IMR-90 (cell line): ENCODE results near the gene CD209. TPM values are rescaled to one million over a fixed set of nuclear protein-coding genes. Genes with fewer than 3 reads are reported as not detected.

Experiments
- ATAC-seq: fragments of 200-7000 bp; cut with Tn5 transposase; 2 replicates; pipeline ENCODE4 v1.9.1; 2020; ENCODE audit warnings: low read depth, mild to moderate bottlenecking, moderate library complexity
- BruUV-seq: library from RNA; stranded (reverse); fragments of 400-500 nt; replicated peaks from 2 replicates; lab custom pipeline; 2021; lab: Mats Ljungman, UMichigan
- CTCF ChIA-PET: fragments of 300-600 bp; formaldehyde crosslinking; extraction: SDS; loops from one replicate; lab custom pipeline; 2021; ENCODE audit warnings: antibody characterized with exemption; lab: Yijun Ruan, JAX
- POLR2A ChIA-PET: fragments of 300-600 bp; sonication (Branson Sonifier 250); formaldehyde crosslinking; loops from one replicate; lab custom pipeline; 2022; ENCODE audit warnings: antibody characterized with exemption; ENCODE audit not compliant: unreplicated experiment; lab: Charles Lee
- DNase-seq: peaks from one replicate; pipeline ENCODE4 v3.0.0; 2013
- H2AFZ ChIP-seq: replicated peaks from 2 replicates; pipeline ENCODE3; 2013; ENCODE audit warnings: low read length, mild to moderate bottlenecking; ENCODE audit not compliant: poor library complexity
- H2AK5ac ChIP-seq: 2 replicates; pipeline ENCODE4 v1.6.1; 2013; ENCODE audit warnings: low read depth, low read length, inconsistent platforms
- H2AK9ac ChIP-seq: replicated peaks from 2 replicates; pipeline ENCODE3; 2013; ENCODE audit warnings: mild to moderate bottlenecking, low read depth, low read length, moderate library complexity; ENCODE audit not compliant: poor library complexity
- H2BK120ac ChIP-seq: 2 replicates; pipeline ENCODE4 v1.6.1; 2013; ENCODE audit warnings: low read depth, low read length, inconsistent platforms
- H2BK15ac ChIP-seq: 3 replicates; pipeline ENCODE4 v1.6.1; 2013; ENCODE audit warnings: low read depth, low read length, inconsistent platforms
- H2BK20ac ChIP-seq: 2 replicates; pipeline ENCODE4 v1.6.1; 2013; ENCODE audit warnings: low read depth, mild to moderate bottlenecking, inconsistent platforms, low read length, moderate library complexity
- H2BK5ac ChIP-seq: 2 replicates; pipeline ENCODE4 v1.6.1; 2013; ENCODE audit warnings: mild to moderate bottlenecking, low read depth, low read length, inconsistent platforms; ENCODE audit not compliant: poor library complexity, severe bottlenecking
- H3K14ac ChIP-seq: replicated peaks from 2 replicates; pipeline ENCODE4 v1.6.1; 2013; ENCODE audit warnings: low read depth, low read length, inconsistent platforms
- H3K18ac ChIP-seq: 2 replicates; pipeline ENCODE4 v1.6.1; 2013; ENCODE audit warnings: low read depth, low read length, control low read depth
- H3K23ac ChIP-seq: 2 replicates; pipeline ENCODE4 v1.6.1; 2013; ENCODE audit warnings: low read depth, low read length, inconsistent platforms
- H3K27ac ChIP-seq: 2 replicates; pipeline ENCODE4 v1.5.1; 2013; ENCODE audit warnings: mild to moderate bottlenecking, control low read depth, low read length; ENCODE audit not compliant: insufficient read depth
- H3K27me3 ChIP-seq: 2 replicates; pipeline ENCODE4 v1.6.1; 2013; ENCODE audit warnings: low read length; ENCODE audit not compliant: control insufficient read depth, insufficient read depth
- H3K36me3 ChIP-seq: 2 replicates; pipeline ENCODE4 v1.6.1; 2013; ENCODE audit warnings: low read length, mixed read lengths; ENCODE audit not compliant: control insufficient read depth, insufficient read depth
- H3K4ac ChIP-seq: 2 replicates; pipeline ENCODE4 v1.6.1; 2013; ENCODE audit warnings: low read depth, low read length, inconsistent platforms
- H3K4me1 ChIP-seq: 2 replicates; pipeline ENCODE4 v1.6.1; 2013; ENCODE audit warnings: low read length, mixed read lengths; ENCODE audit not compliant: control insufficient read depth, insufficient read depth
- H3K4me2 ChIP-seq: 2 replicates; pipeline ENCODE4 v1.6.1; 2013; ENCODE audit warnings: low read depth, mild to moderate bottlenecking, control low read depth, low read length, moderate library complexity
- H3K4me3 ChIP-seq: 2 replicates; pipeline ENCODE4 v1.5.1; 2013; ENCODE audit warnings: low read depth, mild to moderate bottlenecking, control low read depth, low read length, moderate library complexity; ENCODE audit not compliant: insufficient read depth
- H3K56ac ChIP-seq: 2 replicates; pipeline ENCODE4 v1.6.1; 2013; ENCODE audit warnings: low read length, inconsistent platforms; ENCODE audit not compliant: insufficient read depth; ENCODE audit errors: extremely low read depth
- H3K79me1 ChIP-seq, 2 experiments: 2 replicates each; pipeline ENCODE4 v1.6.1; 2013; ENCODE audit warnings: low read length in 2 of 2, inconsistent platforms in 1 of 2, low read depth in 1 of 2
- H3K9ac ChIP-seq: 2 replicates; pipeline ENCODE4 v1.6.1; 2013; ENCODE audit warnings: low read depth, low read length, control low read depth
- H3K9me1 ChIP-seq: 2 replicates; pipeline ENCODE4 v1.6.1; 2013; ENCODE audit warnings: low read length, inconsistent platforms; ENCODE audit not compliant: insufficient read depth
- H3K9me3 ChIP-seq: 2 replicates; pipeline ENCODE4 v1.6.1; 2013; ENCODE audit warnings: low read length; ENCODE audit not compliant: control insufficient read depth, insufficient read depth
- H4K20me1 ChIP-seq: 2 replicates; pipeline ENCODE4 v1.6.1; 2013; ENCODE audit warnings: low read length, inconsistent platforms; ENCODE audit not compliant: insufficient read depth
- H4K5ac ChIP-seq: 2 replicates; pipeline ENCODE4 v1.6.1; 2013; ENCODE audit warnings: mild to moderate bottlenecking, low read depth, low read length, control low read depth
- H4K8ac ChIP-seq, 2 experiments: 2 replicates each; pipeline ENCODE4 v1.6.1; 2013; ENCODE audit warnings: low read depth in 2 of 2, low read length in 2 of 2, control low read depth in 1 of 2, inconsistent platforms in 1 of 2
- H4K91ac ChIP-seq: 2 replicates; pipeline ENCODE4 v1.6.1; 2013; ENCODE audit warnings: low read depth, low read length, inconsistent platforms; ENCODE audit not compliant: insufficient read depth
- CEBPB ChIP-seq: IDR thresholded peaks from 2 replicates; pipeline ENCODE4 v1.6.1; 2012; ENCODE audit warnings: low read depth, low read length, improper control_type of control experiment
- CTCF ChIP-seq: conservative IDR thresholded peaks from 2 replicates; pipeline ENCODE4 v1.5.1; 2012; ENCODE audit warnings: mild to moderate bottlenecking, low read depth, low read length, improper control_type of control experiment
- ELK1 ChIP-seq: fragments of 150-350 bp; IDR thresholded peaks from 2 replicates; pipeline ENCODE4 v1.6.1; 2016; ENCODE audit warnings: low read depth, mild to moderate bottlenecking, low read length, moderate library complexity, borderline replicate concordance
- FOS ChIP-seq: fragments of 150-350 bp; IDR thresholded peaks from 2 replicates; pipeline ENCODE4 v1.6.1; 2016; ENCODE audit warnings: low read depth, low read length
- MAFK ChIP-seq: IDR thresholded peaks from 2 replicates; pipeline ENCODE4 v1.6.1; 2012; ENCODE audit warnings: low read depth, low read length, improper control_type of control experiment
- MAZ ChIP-seq: IDR thresholded peaks from 2 replicates; pipeline ENCODE4 v1.6.1; 2012; ENCODE audit warnings: low read depth, mild to moderate bottlenecking, low read length, improper control_type of control experiment, moderate library complexity, borderline replicate concordance
- NFE2L2 ChIP-seq: fragments of 150-350 bp; IDR thresholded peaks from 2 replicates; pipeline ENCODE4 v1.6.1; 2016; ENCODE audit warnings: low read depth, mild to moderate bottlenecking, low read length
- POLR2A ChIP-seq: IDR thresholded peaks from 2 replicates; pipeline ENCODE4 v1.6.1; 2012; ENCODE audit warnings: mild to moderate bottlenecking, low read depth, low read length
- RAD21 ChIP-seq: IDR thresholded peaks from 2 replicates; pipeline ENCODE4 v1.6.1; 2012; ENCODE audit warnings: low read length, improper control_type of control experiment
- RCOR1 ChIP-seq: IDR thresholded peaks from 2 replicates; pipeline ENCODE4 v1.6.1; 2012; ENCODE audit warnings: mild to moderate bottlenecking, low read length, improper control_type of control experiment; ENCODE audit not compliant: insufficient replicate concordance
- SMC3 ChIP-seq: fragments of 150-350 bp; IDR thresholded peaks from 2 replicates; pipeline ENCODE4 v1.6.1; 2016; ENCODE audit warnings: low read depth, mild to moderate bottlenecking, antibody characterized with exemption, low read length, moderate library complexity
- WGBS, 2 experiments: methylation state at CpG; one replicate each; pipeline versions ENCODE4 v1.1.5 to v1.1.7; 2013; ENCODE audit warnings: missing lambda C conversion rate in 2 of 2; ENCODE audit not compliant: insufficient read length in 1 of 2; ENCODE audit errors: extremely low coverage in 2 of 2; 5-methylcytosine and 5-hydroxymethylcytosine counted together
- dilution Hi-C: fragments of 300-500 bp; cut with HindIII; formaldehyde crosslinking; loops from one replicate; pipeline ENCODE4 v1.14.3; 2018; ENCODE audit warnings: low sequenced_read_pairs; ENCODE audit not compliant: unreplicated experiment
- in situ Hi-C: fragments of 300-500 bp; cut with MboI; formaldehyde crosslinking; loops from 3 replicates; pipeline ENCODE4 v1.14.3; 2019; ENCODE audit warnings: low sequenced_read_pairs, inconsistent platforms, mixed read lengths
- intact Hi-C: fragments of 100-400 bp; cut with micrococcal nuclease; formaldehyde crosslinking; loops from 2 replicates; pipeline ENCODE4 v1.10.0; 2022
- polyA plus RNA-seq, 3 experiments: library from polyadenylated mRNA; depleted of rRNA; stranded (reverse); fragments of >200 nt; gene quantifications; 2 replicates each; pipeline ENCODE4 v1.2.3, GENCODE V29; 2012; ENCODE audit warnings: low replicate concordance in 1 of 3
- total RNA-seq: library from RNA; depleted of rRNA; stranded (reverse); fragments of >200 nt; gene quantifications from 2 replicates; pipeline ENCODE4 v1.2.3, GENCODE V29; 2012

The CD209 gene
- total and polyA plus RNA-seq, 2 of the 4 experiments (the other 2 are of a cell fraction) = not detected

- H3K4me2 ChIP-seq = no peak overlapping the region
- CTCF ChIA-PET = interaction anchor here (0.7 kb wide), 1 partner anchor 27 kb away, joined by 3 read pairs; no protein-coding TSS in a partner anchor
These were observed 25.5 kb upstream of the CD209 start for GRCh38 chr19:7772752-7773291.

More at GRCh38 chr19:7772752-7773291, 25.5 kb upstream of the CD209 start:
- no peak overlapping the region for H3K56ac ChIP-seq
- in situ Hi-C loops = no loop called here
- H4K5ac ChIP-seq = no peak overlapping the region
- POLR2A ChIA-PET = no interaction called here
- no peak overlapping the region for H2BK5ac ChIP-seq
- no CpG with 5 or more reads among the region's 8 CpGs for WGBS, 2 experiments
- no peak overlapping the region for H2BK120ac ChIP-seq
- no peak overlapping the region for H2AK5ac ChIP-seq
- H2BK20ac ChIP-seq = no peak overlapping the region
- no peak overlapping the region for H3K23ac ChIP-seq
- no peak overlapping the region for H3K14ac ChIP-seq
- BruUV-seq = no TSS peak
- peaks cover 10% of the 10 kb centered on the region for H3K27me3 ChIP-seq
- no peaks in the 10 kb centered on the region for H3K79me1 ChIP-seq
- no peak overlapping the region for H2AK9ac ChIP-seq
- no peaks in the 10 kb centered on the region for H3K36me3 ChIP-seq
- no peak overlapping the region for H4K8ac ChIP-seq
- H3K9me3 ChIP-seq = no peaks in the 10 kb centered on the region
- no peak for DNase-seq
- ATAC-seq = no peak; the same call in 1 of the 2 replicates
- H2BK15ac ChIP-seq = no peak overlapping the region
- TF ChIP-seq NFE2L2 (no peak), CTCF (no peak), MAZ (no peak), POLR2A (no peak), CEBPB (no peak), MAFK (no peak), FOS (no peak), SMC3 (no peak), RAD21 (no peak), ELK1 (no peak), RCOR1 (no peak)
- no peak overlapping the region for H3K18ac ChIP-seq
- H4K91ac ChIP-seq = no peak overlapping the region
- H3K4me1 ChIP-seq = no peaks in the 10 kb centered on the region
- no peak overlapping the region for H2AFZ ChIP-seq
- H3K4ac ChIP-seq = no peak overlapping the region
- H3K27ac ChIP-seq = no peak overlapping the region
- intact Hi-C loops = no loop called here
- no peak overlapping the region for H3K9ac ChIP-seq
- H3K9me1 ChIP-seq = no peaks in the 10 kb centered on the region; the same call in 1 of the 2 replicates
- dilution Hi-C loops = no loop called here
- H3K4me3 ChIP-seq = no peak overlapping the region
- no peaks in the 10 kb centered on the region for H4K20me1 ChIP-seq
